Activated CD8-positive, alpha-beta memory T cell treated with anti-CD3 and anti-CD28 coated beads for 24 hours (primary cell): Measurements from ENCODE around the gene IL4R.
"Not testable (repeated sequence)": the region's sequence is repeated elsewhere in the genome, so short reads cannot be mapped to it uniquely, and the experiment has no call there.

ENCODE experiments used
- DNase-seq: peaks from one replicate; pipeline ENCODE4 v3.0.0-alpha.2; 2020

IL4R gene

DNA sequence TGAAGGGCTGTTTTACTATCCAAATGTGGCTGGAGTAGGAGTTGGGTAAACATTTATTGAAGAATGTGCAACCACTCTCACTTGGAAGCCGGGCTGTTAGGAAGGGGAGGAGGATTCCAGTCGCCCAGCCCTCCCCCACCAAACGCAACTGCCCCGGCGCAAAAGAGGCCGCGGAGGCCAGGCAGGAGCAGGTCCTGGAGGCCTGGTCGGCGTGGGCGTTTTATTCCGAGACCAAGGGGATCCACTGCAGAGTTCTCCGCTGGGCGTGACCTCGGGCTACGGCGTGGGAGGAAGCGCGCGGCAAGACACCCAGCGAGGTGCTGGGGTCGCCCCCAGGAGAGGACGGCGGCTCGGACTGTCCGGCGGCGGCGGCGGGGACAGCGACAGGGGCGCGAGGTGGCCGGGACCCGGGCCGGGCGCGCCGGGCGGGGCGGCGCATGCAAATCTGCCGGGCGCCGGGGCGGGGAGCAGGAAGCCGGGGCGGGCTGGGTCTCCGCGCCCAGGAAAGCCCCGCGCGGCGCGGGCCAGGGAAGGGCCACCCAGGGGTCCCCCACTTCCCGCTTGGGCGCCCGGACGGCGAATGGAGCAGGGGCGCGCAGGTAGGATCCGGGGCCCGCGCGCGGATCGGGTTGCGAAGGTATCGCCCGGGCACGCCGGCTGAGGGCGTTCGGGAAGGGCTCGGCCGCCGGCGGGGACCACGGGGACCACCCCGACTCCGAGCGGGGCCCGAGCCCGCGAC is at the start of gene IL4R:
Gene IL4R (plus strand): TSS at position 553 of the 739 bp plus-strand sequence. CDS start 26,230 bp downstream, outside the sequence.
- DNase-seq: peak; percentile 90

DNA sequence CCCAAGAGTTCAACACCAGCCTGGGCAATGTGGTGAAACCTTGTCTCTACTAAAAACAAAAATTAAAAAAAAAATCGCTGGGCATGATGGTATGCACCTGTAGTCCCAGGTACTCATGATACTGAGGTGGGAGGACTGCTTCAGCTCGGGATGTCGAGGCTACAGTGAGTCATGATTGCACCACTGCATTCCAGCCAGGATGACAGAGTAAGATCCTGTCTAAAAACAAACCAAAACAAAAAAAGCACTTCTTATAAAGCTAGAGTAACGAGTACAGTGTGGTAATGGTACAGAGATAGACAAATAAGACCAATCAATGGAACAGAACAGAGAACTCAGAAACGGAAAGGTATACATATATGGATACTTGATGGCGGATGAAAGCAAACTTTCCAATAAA is 49.6 kb upstream of the IL4R start:
- DNase-seq: no peak

DNA sequence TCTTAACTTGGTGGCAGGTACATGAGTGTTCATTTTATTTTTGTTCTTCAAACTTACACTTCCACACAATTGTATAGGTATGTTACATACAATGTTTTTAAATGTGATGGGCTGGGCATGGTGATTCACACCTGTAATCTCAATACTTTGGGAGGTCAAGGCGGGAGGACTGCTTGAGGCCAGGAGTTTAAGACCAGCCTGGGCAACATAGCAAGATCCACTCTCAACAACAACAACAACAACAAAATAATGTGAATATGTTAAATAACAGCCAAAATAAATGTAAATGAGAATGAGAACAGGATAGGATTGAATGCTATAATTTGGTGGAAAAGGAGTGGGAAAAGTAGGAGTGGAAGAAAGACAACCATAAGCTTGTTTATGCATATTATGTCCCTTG is 47.8 kb upstream of the IL4R start:
- no peak for DNase-seq

GRCh38 chr16:27267037-27267677 is 46.6 kb upstream of the IL4R start:
- DNase-seq: peak; percentile 47

DNA sequence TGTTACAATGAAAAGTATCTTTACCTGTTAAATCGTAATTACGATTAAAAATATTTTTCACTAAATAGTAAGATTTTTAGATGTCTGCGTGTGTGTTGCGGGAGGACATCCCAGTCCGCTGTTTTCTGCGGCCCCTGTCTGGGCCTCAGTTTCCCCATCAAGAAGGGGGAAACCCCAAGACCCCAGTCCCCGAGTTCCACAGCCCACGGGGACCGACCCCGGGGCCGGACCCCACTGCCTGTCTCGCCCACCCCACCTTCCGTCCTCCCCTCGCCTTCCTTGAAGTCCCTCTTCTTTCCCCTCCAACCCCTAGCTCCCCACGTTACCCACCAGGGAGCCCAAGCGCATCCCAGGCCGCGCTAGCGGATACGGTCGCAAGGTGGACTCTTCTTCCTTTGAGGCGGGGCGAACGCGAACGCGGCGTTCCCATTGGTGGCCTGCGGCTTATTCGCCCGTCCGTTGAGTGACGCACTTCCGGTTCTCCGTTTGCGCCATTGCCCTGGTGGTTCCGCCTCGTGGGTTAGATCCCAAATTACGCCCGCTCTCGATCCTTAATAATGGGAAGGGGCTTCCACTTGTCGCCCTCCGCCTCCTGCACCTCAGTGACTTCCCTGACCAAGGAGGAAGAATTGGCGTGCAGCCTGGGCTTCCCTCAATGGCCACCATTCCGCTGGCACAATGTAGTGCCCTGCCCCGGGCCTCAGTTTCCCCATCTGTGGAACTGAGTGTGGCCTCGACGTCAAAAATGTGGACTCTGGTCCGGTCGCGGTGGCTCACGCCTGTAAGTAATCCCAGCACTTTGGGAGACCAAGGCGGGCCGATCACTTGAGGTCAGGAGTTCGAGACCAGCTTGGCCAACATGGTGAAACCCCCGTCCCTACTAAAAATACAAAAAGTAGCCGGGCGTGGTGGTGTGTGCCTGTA is 45.1 kb upstream of the IL4R start, which contains the start of gene NSMCE1:
Gene NSMCE1 (minus strand): TSS at position 397 of the 924 bp plus-strand sequence. CDS start 11,202 bp downstream, outside the sequence.
- peak; percentile 99 for DNase-seq

DNA sequence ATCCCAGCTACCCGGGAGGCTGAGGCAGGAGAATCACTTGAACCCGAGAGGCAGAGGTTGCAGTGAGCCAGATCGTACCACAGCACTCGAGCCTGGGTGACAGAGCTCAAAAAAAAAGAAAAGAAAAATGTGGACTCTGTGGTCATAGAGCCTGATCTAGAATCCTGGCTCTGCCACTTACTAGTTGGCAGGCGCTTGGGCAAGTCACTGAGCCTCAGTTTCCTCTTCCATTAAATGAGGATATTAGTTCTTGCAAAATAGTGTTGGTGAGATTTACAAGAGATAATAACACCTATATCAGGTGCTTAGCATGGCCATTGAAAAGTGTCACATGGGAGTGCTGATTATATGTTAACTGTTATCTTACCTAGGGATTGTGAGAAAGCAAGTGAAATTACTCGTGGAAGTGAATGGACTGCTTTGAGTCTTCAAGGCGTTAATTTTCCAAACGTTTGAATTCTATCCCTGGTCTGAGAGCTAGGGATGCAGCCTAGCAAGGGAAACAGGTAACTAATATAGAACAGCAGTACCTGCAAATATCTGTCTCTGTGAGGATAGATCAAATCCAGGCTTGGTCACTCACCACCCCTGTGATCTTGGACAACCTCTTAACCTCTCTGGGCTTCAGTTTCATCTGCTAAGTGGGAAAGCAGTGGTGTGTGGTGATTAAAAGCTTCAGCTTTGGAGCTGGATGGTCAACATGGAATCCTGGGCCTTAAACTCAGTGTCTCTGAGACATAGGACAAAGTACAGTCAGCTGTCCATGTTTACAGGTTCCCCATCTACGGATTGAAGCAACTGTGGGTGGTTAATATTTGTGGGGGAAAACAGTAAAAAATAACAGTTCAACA is 44.2 kb upstream of the IL4R start:
- DNase-seq: peak; percentile 53

DNA sequence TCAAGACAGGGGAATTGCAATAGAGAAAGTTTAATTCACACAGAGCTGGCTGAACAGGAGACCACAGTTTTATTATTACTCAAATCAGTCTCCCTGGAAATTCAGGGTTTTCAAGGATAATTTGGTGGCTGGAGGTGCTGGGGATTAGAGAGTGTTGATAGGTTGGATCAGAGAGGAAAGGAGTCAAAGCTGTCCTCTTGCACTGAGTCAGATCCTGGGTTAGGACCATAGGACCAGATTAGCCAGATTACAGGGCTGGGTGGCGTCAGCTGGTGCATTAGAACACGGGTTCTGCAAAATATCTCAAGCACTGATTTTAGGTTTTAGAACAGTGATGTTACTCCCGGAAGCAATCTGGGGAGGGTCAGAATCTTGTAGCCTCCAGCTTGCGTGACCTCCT is 43.4 kb upstream of the IL4R start:
- peak; percentile 38 for DNase-seq

- DNase-seq: peak; percentile 43
Observed at GRCh38 chr16:27272076-27272475, 41.7 kb upstream of the IL4R start.

DNA sequence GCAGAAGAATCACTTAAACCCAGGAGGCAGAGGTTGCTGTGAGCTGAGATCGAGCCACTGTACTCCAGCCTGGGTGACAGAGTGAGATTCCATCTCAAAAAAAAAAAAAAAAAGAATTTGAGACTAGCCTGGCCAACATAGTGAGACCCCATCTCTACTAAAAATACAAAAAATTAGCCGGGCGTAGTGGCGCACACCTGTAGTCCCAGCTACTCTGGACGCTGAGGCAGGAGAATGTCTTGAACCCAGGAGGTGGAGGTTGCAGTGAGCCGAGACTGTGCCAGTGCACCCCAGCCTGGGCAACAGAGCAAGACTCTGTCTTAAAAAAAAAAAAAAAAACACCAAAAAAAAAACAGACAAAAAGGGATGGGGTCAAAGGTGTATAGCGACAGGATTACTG is 41.1 kb upstream of the IL4R start:
- DNase-seq: not testable (repeated sequence)

- peak; percentile 47 for DNase-seq
Observed at GRCh38 chr16:27273330-27273669, 40.5 kb upstream of the IL4R start.

DNA sequence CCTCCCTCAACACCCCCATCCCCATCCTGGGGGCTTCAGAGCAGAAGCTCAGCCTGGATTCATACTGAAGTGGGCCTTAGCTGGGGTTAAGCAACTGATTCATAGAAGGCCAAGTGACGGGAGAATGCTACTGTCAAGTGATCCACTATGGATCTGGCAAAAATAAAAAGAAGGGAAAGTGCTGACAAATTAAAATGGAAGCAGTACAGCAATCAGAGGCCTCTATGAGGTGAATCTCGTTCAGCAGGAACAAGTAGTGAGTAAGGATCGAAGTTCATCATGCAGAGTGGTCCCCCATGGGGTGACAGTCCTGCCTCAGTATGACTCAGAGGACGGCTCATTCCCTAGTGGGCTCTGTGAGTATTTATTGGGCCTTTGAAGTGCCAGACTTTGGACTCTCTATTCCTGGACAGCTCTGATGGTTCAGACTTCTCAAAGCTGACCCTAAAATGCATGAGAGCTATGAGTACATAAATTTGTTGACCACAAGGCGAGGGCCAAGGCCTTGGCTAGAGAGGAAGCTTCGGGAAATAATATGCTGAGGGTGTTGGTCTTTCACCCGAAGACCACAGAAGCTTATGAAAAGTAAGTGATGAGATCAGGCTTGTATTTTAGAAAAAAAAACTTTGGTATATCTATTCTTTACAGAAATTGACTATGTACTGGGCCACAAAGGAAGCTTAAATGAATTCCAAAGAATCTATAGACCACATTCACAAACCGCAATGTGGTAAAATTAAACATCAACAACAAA is 39.9 kb upstream of the IL4R start:
- peak; percentile 64 for DNase-seq

GRCh38 chr16:27274424-27274874 is 39.3 kb upstream of the IL4R start:
- peak; percentile 51 for DNase-seq

- DNase-seq: no peak
Observed at GRCh38 chr16:27275394-27275793, 38.4 kb upstream of the IL4R start.

GRCh38 chr16:27281243-27281642 is 32.5 kb upstream of the IL4R start:
- DNase-seq: peak; percentile 53

DNA sequence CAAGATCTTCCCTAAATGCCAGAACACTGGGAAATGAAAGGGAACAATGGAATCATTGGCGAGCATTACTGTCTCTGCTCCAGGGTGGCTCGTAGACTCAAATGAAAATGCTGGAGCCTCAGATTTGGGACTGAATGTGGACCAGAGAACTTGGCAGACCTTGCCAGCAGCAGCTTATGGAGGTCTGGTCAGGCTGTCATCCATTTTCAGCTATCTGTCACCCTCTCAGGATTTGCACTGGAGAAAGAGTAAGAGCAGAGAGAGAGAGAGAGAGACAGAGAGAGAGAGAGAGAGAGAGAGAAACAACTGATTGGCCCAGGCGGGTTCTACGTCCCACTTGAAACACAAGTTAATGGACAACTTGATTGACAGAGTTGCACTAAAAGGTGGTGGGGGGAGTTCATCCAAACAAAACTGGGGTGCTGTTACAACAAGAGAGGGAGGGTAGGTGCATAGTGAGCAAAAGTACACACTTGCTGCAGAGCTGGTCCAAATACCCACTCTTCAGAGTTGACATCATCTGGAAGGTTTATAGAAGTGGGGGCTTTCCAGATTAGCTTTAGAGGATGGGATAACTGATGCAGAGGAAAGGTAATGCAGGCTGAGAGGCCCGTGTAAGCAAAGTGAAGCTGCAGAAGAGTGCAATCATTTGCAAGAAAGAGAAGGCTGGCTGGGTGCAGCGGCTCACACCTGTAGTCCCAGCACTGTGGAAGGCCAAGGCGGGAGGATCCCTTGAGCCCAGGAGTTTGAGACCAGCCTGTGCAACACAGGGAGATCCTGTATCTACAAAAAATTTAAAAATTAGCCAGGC is 28.7 kb upstream of the IL4R start:
- DNase-seq: peak; percentile 54

GRCh38 chr16:27285676-27286196 is 28.0 kb upstream of the IL4R start:
- DNase-seq: peak; percentile 51

DNA sequence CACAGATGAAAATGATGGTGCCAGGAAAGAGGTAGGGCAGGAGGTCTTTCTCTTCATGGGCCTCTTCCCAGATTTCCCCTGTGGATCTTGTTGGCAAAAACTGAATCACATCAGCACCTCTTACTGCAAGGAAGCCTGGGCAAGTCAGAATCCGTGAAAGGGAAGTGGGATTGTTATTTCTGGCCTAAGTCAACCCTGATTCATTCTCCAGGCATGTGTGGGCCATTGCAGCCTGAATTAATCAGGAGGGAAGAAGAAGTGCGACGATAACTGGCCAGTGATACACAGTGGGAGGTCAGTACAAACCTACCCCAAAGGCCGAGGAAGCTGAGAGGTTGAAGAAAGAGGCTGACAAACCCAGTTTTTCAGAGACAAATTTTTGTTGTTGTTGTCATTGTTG is 27.3 kb upstream of the IL4R start:
- DNase-seq: peak; percentile 43

DNA sequence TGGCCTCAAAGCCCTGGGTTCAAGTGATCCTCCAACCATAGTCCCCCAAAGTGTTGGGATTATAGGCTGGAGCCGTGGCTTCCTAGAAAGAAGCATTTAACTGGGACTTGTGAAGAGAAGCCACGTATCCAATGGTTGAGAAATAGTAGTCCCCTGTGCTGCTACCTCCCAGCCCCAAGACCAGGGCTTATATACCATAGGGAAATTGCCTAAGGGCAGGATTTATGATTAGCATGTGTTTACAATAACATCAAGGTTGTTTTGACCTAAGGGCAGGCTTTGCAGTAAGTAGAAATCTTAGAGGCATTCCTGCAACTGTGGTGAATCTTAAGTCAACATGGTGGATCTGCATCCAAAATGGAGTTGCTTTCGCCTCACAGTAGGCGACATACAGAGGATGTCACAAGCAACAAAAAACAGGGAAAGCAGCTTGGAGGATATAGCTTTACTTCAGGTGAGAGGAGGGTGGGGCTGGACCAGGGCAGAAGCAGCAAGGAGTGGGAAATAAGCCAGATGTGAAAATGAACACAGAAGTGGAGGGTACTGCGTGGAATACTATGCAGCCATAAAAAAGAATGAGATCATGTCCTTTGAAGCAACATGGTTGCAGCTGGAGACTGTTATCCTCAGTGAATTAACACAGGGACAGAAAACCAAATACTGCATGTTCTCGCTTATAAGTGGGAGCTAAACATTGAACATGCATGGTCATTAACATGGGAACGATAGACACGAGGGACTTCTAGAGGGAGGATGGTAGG is 26.5 kb upstream of the IL4R start:
- peak; percentile 24 for DNase-seq

DNA sequence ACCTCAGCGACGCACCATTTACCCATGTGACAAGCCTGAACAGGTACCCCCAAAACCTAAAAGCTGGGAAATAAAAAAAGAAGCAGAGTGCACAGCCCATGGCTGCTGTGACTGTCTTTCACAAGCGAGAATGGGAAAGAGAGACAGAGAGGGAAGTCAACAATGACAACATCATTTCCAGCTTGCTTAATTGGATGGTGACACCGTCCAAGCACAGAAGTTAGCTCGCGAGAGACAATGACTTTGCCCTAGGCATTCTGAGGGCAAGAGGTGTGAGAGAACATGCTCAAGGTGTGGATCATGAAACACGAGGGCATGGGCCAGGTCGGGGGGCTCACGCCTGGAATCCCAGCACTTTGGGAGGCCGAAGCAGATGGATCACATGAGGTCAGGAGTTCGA is 25.9 kb upstream of the IL4R start:
- peak; percentile 47 for DNase-seq

DNA sequence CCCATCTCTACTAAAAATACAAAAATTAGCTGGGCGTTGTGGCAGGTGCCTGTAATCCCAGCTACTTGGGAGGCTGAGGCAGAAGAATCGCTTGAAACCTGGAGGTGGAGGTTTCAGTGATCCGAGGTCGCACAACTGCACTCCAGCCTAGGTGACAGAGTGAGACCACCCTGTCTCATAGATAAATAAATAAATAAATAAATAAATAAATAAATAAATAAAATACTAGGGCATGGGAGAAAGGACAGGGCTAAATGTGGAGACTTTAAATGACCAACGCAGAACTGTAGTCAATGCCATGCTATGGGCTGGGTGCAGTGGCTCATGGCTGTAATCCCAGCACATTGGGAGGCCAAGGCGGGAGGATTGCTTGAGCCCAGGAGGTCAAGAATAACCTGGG is 25.5 kb upstream of the IL4R start:
- not testable (repeated sequence) for DNase-seq
